GM18868 (cell line): ENCODE measurements around the gene SSU72.

Experiments
- ATAC-seq: cut with Tn5 transposase; IDR thresholded peaks from one replicate; pipeline ENCODE4 v1.9.1; 2021; ENCODE audit warnings: mild to moderate bottlenecking, moderate library complexity; ENCODE audit not compliant: unreplicated experiment

SSU72 gene

DNA sequence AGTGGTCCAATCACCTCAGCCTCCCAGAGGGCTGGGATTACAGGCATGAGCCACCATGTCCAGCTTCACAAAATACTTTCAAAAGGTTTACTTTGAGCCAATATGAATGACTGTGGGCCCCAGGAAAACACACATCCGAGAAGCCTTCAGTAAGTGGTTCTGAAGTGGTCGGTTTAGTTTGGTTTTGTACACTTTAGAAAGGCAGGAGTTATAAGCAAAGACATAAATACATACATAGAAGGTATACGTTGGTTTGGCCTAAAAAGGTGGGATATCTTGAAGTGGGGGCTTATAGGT, 37.4 kb upstream of the SSU72 start:
- no peak for ATAC-seq

DNA sequence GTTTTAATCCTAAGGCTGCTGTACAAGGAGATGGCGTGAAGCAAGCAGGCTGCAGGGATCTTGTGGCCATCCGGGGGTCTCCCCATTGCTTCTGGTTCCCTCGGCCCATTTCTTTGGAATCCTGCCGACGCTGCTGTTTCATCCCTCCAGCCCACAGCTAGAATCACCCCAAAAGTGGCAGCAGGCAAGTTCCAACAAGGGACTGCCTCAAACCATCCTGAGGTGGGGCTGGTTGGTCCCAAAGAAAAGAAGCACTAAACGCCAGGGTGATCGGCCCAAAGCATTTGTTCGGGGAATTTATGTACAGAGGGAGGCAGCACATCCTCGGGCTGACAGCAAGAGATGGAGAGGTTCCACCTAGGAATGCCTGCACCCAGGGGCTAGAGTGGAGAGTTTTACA, 36.1 kb upstream of the SSU72 start:
- ATAC-seq, result no peak

DNA sequence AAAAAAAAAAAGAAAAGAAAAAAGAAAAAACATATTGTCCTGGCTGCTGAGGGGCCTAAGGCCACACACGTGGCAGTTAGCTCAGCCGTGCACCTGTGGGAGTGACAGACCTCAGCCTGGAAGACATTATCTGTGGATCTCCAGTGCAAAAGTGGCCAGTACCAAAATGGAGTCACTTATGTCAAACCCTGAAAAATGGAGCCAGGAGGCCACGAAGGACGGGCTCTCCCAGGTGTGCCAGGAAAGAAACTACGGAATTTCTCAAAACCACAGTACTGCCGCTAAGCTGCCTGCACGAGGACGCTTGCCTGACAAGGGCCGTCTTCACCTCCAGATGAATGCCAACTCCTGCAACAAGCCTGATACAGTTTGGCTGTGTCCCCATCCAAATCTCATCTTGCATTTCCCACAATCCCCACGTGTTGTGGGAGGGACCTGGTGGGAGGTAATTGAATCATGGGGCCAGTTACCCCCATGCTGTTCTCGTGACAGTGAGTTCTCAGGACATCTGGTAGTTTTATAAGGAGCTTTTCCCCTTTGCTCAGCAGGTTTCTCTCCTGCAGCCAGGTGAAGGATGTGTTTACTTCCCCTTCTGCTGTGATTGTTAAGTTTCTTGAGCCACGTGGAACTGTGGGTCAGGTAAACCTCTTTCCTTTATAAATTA, 35.3 kb upstream of the SSU72 start:
- no peak for ATAC-seq

DNA sequence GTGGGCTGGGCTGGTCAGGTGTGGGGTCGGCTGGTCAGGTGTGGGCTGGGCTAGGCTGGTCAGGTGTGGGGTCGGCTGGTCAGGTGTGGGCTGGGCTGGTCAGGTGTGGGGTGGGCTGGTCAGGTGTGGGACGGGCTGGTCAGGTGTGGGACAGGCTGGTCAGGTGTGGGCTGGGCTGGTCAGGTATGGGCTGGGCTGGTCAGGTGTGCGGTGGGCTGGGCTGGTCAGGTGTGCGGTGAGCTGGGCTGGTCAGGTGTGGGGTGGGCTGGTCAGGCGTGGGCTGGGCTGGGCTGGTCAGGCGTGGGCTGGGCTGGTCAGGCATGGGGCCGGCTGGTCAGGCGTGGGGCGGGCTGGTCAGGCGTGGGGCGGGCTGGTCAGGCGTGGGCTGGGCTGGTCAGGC, 31.6 kb upstream of the SSU72 start:
- no peak for ATAC-seq

DNA sequence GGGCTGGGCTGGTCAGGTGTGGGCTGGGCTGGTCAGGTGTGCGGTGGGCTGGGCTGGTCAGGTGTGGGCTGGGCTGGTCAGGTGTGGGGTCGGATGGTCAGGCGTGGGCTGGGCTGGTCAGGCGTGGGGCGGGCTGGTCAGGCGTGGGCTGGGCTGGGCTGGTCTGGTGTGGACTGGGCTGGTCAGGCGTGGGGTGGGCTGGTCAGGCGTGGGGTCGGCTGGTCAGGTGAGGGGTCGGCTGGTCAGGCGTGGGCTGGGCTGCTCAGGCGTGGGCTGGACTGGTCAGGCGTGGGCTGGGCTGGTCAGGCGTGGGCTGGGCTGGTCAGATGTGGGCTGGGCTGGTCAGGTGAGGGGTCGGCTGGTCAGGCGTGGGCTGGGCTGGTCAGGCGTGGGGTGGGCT, 31.1 kb upstream of the SSU72 start:
- ATAC-seq, result no peak

DNA sequence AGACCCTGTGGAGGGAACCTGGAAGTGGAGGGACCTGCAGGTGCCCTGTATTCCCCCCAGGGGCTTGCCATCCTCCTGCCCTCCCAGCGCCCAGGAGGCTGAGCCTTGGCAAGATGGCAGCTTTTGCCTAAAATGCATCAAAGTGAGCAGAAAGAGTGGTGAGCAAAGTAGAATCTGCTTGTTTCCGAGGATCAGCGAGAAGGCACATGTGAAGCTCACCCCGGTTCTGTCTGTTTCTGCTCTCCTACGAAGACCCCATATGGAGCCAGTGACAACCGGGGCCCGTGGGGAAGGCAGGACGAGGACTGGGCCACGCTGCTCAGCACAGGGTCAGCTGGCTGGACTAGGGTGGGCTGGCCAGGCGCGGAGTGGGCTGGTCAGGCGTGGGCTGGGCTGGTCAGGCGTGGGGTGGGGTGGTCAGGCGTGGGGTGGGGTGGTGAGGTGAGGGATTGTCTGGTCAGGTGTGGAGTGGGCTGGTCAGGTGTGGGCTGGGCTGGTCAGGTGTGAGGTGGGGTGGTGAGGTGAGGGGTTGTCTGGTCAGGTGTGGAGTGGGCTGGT, 30.4 kb upstream of the SSU72 start:
- no peak for ATAC-seq

DNA sequence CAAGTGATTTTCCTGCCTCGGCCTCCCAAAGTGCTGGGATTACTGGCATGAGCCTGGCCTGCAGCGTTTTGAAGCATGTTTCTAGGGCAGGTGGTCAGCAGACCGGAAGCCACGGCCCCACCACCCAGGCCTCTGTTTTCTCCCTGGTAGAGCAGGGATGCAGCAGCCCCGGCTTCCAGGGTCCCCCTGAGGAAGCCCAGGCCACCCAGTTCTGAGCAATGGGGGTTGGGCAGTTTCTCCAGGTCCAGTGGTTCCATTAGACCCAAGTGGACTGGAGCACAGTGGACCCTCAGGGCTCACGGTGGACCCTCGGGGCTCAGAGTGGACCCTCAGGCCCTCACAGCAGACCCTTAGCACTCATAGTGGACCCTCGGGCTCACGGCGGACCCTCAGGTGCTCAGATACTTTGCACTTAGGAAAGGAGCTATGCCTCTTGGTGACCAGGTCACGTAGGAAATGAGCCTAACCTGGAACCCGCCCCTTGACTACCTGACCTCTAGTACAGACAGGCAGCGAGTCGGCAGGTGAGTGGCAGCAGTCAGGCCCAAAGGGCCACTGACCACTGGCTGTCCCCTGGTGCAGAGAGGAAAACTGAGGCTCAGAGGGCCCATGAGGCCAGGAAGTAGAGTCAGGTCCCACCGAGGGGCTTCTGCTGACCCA, 29.8 kb upstream of the SSU72 start:
- no peak for ATAC-seq

DNA sequence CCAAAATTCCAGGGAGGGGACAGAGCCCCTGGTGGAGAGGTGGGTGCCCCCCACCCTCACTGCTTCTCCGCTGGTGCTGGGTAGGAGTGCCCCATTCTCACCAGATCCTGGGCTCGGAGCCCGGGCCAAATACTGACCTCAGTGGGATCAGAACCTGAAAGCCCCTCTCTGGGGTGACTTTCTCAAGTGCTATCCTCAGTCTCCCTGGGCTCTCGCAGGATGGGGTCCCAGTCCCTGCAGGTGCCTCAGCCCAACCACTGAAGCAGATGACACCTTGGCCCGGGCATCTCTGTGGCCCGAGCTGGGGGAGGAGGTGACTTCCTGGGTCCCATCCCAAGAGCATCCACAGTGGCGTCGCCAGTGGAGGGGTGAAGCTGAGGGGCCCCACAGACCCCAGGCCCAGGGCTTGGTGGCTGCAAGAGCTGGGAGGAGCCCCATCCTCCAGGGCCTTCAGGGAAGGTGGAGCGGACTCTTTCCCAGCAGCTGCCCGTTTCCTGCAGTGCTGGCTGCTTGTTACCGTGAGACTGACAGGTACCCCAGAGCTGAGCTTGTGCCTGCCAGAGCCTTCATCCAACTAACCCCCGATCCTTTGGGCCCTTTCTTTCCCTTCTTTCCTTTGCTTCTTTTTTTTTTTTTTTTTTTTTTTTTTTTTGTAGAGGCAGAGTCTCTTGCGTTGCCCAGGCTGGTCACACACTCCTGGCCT, 29.2 kb upstream of the SSU72 start:
- ATAC-seq, result no peak

DNA sequence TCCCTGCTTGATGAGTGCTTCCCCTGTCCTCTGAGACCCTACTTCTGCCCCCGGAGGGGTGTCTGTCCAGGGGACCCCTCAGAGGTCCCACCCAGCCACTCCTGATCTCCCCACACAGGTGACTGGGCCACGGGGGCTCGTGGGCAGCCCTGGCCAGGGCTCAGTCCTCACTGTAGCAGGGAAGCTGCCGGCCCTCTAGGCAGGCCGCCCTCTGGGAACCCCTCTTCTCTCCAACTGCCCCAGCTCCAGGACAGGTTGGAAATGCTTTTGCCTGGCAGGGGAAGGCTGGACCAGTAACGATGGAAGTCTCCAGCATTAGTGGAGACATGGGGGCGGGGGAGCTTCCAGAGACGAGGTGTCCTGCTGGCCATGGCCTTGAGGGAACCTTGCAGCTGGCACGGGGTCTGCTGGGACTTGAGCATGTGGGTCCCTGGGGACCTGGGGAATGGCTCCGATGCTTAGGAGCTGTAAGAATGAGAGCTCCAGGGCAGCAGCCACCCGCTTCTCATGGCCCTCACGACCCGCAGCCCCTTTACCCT, 28.4 kb upstream of the SSU72 start:
- no peak for ATAC-seq

DNA sequence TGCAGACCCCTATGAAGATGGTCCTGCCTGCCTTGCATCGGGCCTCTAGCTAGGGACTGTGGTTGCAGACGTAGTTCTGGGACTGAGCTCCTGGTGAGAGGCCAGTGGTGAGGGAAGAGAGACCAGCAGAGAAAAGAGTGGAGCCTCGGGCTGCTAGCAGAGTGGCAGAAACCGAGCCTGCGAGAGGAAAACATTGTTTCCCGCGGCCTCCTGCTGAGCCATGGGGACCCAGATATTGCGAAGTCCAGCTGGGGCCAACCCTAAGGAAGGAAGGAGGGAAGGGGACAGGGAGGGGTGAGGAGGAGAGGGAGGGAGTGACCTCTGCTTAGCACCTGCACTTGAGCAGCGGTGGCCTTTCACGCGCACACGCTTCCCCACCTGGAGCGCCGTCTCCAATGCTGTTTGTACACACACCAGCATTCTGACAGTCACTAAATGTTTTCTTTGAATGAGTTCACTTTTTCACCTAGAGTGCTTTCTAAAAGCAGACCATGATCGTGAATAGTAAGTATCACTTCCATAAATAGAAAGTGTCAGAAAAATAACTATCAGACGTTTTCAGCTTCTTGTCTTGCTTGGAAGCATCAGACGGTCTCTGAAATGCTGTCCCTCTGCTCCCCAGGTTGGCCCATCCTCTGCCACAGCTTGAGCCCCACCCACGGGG, 27.8 kb upstream of the SSU72 start:
- no peak for ATAC-seq

DNA sequence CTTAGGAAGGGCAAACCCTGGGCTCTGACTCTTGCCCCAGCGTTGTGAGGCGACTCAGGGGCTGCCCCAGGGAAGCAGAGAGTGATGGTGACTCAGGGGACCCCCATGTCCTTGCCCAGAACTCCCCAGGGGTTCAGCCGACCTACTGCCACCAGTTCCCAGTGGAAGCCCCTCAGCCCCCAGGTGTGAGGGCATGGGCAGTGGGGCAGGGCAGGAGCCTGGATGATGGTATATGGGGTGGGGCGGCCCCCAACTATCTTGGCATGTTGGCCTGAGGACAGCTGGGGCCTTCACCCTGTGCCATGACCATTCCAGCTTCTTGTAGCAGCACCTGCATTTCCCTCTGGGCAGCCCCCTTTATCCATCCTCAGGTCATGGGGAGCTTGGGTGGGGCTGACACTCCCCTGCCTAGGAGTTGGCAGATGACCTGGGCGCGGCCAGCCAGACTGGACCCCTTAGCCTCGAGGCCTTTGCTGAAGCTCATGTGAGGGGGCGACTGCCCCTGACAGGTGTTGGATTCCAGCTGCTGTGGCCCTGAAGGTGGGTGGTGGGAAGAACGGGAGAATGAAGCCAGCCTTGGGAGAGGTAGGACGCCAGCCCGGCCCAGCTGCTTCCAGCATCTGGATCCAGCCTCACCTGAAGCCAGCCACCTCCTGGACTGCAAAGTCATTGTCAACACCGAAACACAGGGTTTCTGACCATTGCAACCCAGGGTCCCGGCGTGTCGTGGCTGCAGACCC, 27.1 kb upstream of the SSU72 start:
- ATAC-seq, result no peak

DNA sequence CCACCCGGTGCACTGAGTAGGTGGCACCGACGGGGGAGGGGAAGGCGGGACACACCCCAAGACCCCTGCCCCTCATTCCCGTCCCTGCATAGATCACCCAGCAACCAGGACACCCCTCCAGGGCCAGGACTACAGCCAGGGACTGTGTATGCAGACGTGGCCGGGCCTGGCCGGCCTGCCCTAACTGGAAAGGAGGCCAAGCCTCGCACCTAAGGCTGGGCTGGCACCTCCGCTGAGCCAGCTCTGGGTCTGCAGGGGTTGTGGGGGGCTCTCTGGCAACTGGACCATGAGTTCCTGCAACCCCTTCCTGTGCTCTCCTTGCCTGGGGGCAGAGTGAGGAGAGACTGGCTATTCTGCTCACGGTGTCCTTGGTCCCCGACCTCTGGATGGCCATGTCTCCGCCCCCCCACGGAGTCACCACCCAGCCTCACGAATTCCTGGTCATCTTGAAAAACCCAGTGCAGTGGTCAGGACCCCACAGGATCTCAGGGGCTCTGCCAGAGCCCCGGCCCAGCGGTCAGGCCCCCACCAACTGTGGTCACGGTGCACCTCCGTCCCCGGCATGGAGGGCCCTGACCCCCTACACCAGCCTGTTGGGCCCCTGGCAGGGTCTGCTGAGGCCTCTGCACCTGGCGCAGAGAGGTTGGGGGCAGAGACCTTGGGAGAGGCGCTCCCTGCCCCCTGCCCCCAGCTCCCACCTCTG, 26.3 kb upstream of the SSU72 start:
- no peak for ATAC-seq

DNA sequence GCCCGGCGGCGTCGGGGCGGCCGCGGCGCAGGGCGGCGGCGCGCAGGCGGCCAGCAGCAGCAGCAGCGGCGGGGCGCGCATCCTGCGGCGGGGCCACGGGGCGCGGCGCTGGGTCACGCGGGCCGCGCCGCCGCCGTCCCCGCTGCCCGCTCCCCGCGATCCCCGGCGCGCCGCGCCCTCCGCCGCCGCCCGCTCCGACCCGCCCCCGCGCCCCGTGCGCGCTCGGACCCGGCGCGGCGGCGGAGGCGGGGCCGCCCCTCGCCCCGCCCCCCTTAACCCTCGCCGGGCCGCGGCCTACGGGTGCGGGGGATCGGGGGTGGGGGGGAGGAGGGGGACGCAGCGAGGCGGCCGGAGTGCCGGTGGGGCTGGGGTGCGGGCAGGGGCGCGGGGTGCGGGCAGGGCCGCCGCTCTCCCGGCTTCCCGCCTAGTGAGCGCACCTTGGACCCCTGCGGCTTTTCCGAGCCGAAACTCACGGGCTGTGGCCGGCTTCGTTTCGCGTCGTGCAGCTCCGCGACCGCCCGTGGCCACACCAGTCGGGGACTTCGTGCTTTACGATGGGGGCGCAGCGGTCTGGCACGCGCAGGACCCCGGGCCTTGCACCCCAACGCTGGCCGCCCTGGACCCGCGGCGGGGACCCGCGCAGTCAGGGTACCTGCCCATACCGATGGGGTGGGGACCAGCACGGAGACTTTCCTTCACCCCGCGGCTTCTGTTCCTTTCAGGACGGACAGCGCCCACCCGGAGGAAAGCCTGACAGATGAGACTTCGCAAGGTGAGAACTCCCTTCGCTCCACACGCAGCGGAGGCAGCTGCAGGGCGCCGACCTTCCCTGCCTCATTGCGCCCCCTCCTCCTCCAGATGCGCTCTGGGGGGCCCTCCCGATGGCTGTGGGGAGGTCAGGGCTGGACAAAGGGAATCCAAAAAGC, 25.5 kb upstream of the SSU72 start, which contains the start of gene FNDC10:
Gene FNDC10, minus strand, starts transcription at position 201 of the 926 bp plus-strand sequence. Its CDS starts 120 bp downstream, at position 81.
- ATAC-seq, result no peak

DNA sequence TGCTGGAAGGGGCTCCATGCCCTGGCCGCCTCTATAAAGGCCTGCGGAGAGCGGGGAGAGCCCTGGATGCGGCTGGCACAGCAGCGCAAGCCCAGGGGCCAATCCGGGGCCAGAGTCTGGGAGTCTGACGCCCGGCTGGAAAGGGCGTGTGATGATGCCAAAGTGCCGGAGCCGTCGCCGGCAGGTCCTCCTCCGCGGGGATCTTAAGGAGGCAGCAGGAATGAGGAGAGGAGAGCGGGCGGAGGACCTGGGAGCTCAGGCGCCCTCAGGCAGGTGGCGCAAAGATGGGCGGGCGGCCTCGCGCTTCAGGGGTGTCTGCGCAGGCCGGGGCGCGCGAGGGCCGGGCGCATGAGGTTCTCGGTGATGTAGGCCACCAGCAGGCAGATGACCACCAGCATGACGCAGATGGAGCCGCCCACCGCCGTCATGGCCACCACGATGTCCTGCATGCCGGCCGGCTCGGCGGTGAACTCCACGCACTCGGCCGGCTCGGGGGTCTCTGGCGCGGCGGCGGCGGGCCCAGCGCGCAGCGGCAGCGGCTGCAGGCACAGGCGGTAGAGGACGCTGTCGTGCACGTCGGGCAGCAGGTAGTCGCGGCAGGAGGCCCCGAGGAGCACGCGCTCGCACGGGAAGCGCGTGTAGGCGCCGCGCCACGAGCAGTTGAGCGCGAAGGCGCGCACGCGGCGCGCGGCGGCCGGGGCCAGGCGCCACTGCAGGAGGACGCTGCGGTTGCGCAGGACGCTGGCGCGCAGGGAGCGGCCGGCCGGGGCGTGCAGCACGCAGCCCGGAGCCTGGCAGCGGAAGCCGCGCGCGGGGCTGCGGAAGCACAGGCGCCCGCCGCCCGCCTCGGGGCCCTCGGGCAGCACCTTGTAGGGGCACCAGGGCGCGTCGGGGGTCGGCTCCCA, 24.6 kb upstream of the SSU72 start:
- no peak for ATAC-seq

DNA sequence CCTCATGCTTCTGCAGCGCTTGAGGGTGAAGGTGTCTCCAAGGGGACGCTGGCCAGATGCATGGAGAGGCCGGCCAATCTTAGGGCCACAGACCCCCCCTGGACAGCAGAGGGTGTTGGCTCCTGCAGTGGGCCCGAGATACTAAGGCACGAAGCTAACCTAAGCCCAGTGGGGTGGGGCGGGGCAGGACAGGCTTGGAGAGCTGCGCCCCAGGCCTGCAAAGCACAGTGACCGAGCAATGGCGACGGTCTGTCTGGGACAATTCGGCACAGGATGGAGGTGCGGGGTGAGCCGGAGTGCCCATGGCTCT, 24.0 kb upstream of the SSU72 start:
- ATAC-seq, result no peak

DNA sequence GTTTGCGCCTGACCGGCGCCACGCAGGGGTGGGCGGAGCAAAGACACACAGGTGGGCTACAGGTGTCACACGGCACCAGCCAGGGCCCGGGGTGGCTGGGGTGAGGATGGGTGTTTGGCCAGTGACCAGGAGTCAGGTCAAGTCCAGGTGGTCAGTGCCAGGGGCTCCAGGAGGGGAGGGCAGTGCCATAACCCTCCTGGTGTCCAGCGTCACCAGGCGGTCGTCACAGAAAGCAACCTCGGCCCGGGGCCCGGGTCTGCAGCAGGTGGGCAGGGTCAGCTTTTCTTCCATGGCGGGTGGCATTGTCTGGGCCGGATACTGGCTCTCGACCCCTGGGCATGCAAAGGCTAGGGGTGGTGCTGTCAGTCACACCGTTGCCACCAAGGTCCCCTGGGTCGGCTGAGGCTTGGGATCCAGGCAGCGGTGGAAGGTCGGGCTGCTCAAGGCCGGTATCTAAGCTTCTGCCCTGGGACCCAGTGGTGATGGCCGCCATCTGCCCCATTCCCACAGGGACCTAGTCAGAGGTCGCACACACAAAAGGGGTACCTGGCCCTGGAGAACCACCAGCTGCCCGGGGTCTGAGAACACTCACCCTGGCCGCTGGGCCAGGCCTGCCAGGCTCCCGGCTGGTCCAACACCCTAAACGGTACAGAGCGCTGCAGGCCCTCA, 23.5 kb upstream of the SSU72 start:
- ATAC-seq, result no peak

DNA sequence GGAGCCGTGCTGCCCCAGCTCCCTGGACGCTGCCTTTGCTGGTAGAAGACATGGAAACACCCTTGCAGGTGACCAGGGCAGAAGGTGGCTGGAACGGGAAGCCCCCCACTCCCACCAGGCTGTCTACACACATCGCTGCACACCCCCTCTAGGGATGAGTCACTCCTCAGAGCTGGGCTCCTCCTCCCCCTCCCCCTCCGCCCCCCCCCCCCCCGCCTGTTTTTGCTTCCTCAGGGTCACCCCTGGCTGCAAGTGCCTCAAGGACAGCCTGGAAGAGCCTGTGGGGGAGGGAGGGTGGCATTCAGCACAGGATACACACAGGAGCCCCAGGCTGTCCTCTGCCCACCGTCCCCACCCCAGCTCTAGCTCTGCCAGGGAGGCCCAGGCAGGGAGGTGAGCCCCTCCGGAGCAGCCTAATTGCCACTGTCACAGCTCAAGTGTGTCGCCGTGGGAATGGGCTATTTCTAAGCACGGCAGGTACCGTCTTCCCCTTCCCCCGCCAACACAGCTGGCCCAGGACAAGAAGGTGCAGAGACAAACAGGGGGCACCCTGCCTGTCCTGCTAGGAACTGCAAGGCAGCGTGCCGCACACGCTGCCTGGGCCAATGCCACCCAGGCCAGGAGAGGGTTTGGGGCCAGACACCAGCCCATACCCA, 22.7 kb upstream of the SSU72 start:
- no peak for ATAC-seq
